Effector CD8-positive, alpha-beta T cell (primary cell): ENCODE data around the gene DOCK11.

ENCODE experiments used
- DNase-seq: peaks from one replicate; lab custom pipeline; 2025; lab: John Stamatoyannopoulos, UW

Gene DOCK11

DNA sequence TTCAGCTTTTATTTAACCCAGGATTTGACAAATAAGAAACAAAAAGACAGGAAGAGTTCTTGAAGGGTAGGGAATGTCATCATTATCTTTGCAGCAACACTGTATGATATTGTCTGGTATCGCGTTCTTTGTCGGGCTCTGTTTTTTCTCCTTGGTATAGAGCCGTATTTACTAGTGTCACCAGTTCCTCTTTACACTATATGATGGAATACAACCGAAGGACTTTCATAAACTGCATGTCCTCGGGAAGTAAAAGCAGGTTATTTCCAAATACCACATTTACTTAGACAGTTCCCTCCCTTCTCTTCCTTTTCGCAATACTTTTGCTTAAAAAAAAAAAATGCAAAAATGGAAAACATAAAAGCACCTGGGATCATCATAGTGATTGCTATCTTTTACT lies 135.2 kb downstream of the DOCK11 start:
- DNase-seq: no peak

DNA sequence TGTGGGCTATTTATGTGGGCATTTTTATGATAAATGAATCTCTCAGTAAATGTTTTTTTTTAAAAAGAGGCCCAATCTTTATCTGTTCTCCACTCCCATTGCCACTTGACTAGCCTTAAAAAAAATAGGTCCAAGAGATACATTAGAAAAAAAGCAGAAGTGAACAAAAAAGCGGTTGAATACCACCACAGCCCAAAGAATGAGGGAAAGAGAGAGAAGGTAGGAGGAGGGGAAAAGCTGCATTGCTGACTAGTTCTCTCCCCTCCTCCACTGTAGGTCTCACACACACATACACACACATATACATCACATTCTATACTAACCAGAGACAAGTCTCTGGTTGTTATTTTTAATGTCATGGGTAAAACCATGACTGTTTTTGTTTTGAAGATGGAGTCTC lies 136.0 kb downstream of the DOCK11 start:
- no peak for DNase-seq

DNA sequence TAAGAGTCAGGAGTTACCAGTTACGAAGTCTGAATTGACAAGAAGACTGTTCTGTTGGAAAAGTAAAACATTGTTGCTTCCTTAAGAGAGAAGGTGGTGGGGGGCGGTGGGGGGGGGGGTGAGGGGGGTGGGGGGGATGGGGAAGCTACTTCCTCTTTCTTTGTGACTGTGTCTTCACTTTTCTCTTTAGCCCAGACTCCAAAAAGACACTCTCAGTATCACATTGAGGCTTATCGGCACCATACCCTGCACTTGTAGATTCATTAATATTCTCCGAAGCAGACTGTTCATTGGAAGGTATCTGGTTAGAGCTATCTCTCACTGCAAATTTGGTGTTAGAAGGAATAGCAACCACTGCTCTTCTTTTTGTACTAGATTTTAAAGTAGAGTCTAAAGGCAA lies 137.2 kb downstream of the DOCK11 start:
- DNase-seq: no peak

DNA sequence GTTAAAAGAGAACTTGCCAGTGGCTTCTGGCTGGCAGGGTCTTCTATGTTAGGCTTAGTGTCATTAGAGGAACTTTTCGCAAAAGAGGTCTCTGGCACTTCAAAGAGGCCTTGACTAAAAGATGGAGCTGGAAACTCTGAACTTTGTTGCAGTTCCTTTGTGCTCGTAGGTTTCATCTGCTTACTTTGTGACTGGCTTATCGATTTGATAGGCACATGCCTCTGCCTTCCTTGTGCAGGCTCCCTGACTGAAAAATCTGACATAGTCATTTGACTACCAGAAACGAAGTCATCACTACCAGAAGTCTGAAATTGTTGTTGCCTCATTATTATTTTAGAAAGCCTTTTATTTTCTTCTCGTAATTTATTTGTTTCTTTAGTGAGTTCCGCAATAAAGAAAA lies 137.9 kb downstream of the DOCK11 start:
- no peak for DNase-seq

DNA sequence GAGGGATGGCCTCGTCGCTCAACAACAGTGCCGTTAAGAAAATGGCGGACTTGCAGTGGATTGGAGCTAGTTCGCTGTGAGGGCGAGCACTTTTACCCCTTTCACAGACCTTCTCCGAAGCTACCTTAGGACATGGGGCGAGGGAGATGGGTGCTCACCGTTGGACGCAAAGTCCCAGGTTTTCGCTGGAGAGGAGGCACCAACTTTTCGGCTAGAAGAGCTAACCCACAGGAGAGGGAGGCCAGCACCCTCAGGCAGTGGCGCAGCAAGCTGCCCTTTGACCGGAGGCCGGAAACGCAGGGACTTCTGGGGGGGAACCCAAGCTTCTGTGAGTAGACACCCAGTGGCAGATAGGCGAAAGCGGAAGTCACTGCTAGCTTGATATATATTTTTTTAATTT lies 138.7 kb downstream of the DOCK11 start:
- no peak for DNase-seq

DNA sequence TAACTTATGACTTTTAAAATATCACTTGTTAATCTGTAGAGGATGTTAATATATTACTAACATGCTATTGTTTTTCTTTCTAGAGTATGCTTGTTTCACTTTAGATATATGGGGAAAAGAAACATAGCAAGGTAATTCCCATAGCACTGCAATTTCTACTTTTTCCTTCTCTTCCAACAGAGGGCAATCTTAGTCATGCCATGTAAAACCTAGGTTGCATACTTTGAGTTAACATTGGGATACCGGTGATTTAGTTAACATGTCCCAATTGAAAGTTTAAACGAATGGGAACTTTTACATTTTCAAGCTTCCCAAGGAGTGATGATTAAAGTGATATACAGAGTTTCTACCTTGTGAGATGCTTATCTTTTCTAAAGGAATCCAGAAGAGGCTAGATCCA lies 142.4 kb downstream of the DOCK11 start:
- no peak for DNase-seq

DNA sequence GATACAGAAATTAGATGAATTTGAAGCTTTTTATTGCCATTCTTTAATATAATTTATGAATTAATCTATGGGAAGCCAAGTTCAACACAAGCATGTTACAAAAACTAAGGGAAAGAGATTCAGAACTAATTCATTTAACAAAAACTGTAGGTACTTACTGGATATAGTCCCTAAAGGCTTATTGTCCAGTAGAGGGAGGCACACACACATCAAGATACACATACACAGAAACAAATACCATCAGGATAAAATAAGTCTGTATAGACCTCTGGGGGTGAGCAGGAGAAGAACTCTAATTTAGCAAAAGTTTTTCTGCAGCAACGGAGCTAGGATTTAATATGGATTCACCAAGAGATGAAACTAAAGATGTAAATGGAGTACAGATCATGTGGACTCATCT lies 148.8 kb downstream of the DOCK11 start:
- DNase-seq: no peak

DNA sequence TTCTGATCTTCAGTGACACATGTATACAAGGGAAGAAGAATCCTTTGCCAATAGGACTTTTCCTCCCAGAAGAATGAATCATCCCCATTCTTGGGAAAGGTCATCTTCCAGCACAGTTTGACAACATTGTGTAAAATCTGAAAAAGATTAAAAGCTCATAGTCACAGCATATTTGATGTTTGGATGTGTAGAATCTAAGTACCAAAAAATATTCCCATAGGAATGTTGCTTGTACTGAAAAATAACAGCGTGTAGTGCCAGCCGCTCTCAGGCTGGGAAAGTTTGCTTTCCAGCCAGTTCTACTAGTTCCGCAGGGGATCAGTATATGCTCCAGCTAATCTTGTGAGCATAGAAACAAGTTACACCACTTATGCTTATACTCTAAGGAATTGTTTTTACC lies 157.1 kb downstream of the DOCK11 start:
- no peak for DNase-seq

DNA sequence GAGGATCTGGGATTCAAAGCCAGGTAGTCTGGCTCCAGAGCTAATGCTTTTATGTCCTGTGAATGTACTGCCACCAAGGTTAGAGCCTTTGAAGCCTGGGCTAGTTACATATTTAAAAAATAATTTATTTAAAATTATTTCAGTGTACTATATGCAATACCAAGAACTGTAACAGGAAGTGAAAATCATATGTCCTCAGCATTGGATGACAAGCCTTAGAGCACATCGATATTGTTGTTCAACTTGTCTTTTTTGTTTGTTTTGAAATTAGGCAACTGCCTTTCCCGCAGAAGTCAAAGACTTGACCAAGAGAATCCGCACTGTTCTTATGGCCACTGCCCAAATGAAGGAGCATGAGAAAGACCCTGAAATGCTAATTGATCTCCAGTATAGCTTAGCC lies 158.7 kb downstream of the DOCK11 start:
- no peak for DNase-seq

DNA sequence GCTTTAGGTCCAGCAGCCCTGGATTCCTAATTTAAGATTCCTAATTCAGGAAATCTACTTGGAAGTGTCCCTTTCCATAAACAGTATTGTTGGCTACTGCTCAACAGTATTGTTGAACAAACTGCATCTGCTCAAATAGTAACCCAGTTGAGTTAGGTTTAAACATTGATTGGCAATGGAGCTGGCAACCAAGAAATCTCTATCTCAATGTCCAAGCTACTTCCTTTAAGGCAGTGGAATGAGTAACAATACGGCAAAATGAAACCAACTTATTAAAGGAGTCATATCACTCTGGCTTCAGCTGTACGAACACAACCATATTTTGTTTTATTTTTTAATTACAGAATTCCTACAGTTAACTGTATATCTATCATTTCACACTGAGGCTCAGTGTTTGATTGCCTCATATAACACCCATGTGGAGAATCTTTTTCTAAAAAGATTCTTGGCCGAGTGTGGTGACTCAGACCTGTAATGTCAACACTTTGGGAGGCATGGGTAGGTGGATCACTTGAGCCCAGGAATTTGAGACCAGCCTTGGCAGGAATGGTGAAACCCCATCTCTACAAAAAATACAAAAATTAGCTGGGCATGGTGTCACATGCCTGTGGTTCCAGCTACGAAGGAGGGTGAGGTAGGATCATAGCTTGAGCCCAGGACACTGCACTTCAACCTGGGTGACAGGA lies 160.1 kb downstream of the DOCK11 start:
- no peak for DNase-seq

DNA sequence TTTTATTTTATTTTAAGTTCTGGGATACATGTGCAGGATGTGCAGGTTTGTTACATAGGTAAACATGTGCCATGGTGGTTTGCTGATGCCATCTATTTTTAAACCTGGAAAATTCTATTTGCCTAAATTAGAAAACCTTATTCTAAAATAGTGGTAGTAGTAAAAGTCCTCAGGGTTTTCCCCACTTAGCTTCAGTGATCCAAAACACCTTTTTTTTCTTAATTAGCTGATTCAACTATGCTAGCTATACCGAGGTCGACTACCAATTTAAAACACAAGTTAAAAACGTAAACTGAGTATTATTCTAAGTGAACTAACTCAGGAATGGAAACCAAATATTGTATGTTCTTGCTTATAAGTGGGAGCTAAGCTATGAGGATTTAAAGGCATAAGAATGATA lies 161.8 kb downstream of the DOCK11 start:
- no peak for DNase-seq

DNA sequence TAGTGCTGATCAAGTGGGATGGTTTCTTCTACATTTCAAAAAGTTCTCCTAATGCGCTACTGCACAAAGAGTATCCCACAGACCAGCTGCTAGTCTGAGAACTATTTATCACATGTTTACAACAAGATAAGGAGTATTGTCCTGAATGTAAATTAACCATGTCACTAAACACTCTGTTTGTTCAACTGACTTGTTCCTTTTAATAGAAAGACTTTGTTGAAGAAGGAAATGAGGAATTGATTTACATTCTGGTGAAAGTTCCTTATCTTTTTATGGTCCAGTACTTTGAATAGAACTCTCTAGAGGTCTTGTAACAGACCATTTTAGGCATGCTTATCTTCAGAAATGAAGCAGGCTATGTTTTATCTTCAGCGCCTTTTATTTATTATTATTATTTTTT lies 164.5 kb downstream of the DOCK11 start:
- no peak for DNase-seq

DNA sequence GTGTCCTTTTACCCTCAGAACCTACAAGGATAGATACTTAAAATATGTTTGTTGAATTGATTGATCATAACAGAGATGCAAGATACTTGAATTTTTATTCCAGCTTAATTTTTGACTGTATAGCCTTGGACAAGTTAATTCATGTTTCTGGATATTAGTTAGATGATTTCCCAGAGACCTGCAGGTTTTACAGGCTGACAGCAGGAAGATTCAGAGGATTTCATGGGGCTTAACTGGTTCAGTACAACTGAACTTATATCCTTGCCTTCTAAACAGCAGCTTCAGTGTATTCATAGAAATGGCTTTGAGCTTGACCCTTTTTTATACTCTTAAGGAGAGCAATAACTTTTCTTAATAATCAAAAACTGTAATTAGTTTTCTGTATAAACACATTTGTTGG lies 169.6 kb downstream of the DOCK11 start:
- DNase-seq: no peak

DNA sequence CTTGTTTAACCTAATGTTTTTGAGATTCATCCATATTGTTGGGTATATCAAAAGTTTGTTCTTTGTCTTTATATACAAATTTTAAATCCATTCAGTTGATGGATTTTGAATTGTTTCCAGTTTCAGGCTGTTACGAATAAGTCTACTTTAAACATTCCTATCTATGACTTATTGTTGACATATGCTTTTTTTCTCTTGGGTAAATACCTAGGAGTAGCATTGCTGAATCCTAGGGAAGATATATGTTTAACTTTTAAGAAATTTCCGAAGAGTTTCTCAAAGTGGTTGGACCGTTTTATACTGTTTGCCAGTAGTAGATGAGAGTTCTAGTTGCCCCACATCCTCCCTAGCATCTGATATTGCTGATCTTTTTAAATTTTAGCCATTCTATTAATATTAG lies 170.9 kb downstream of the DOCK11 start:
- DNase-seq: no peak

DNA sequence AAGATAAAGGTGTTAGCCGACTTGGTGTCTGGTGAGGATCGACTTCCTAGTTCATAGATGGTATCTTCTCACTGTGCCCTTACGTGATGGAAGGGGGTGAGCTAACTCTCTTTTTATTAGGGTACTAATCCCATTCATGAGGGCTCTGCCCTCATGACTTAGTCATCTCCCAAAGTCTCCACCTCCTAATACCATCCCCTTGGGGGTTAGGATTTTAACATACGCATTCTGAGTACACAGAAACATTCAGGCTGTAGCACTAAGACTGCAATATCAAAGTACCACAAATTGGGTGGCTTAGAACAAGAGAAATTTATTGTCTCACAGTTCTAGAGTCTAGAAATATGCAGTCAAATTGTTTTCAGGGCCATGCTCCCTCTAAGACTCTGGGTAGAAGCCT lies 173.8 kb downstream of the DOCK11 start:
- no peak for DNase-seq

DNA sequence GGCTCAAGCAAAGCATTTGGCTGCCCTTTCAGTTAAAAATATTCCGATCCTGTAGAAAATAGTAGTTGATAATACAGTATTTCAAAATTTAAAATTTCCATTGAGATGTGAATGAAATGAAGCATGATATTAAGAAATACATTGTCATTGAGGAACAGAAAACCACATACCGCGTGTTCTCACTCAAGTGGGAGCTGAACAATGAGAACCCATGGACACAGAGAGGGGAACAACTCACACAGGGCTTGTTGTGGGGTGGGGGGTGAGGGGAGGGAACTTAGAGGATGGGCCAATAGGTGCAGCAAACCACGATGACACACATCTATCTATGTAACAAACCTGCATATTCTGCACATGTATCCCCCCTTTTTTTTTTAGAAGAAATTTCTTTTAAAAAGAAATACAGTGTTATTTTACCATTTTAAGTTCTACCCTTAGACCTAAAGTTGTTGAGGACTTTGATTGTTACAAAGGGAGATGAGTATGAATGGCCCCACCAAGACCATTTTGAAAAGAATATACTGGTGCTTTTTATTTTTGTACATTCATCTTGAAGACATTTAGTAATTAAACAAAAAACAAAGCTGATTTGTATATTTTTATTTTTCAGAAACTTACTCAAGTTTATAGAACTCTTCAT lies 179.8 kb downstream of the DOCK11 start:
- no peak for DNase-seq

DNA sequence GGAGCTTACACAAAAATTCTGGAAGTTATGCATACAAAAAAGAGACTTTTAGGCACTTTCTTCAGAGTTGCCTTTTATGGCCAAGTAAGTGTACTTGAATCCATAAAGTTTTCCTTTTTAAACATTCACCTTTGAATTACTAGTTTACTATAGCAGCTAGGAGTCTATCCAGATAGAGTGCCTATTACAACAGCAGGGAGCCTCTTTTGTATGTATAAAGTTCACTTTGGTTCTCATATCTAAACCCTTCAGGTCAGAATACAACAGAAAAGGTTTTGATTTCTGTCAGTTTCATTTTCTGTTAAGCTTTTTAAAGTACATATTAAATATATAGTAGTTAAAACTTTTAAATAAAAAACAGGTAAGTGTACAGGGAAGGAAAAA lies 180.3 kb downstream of the DOCK11 start:
- no peak for DNase-seq

DNA sequence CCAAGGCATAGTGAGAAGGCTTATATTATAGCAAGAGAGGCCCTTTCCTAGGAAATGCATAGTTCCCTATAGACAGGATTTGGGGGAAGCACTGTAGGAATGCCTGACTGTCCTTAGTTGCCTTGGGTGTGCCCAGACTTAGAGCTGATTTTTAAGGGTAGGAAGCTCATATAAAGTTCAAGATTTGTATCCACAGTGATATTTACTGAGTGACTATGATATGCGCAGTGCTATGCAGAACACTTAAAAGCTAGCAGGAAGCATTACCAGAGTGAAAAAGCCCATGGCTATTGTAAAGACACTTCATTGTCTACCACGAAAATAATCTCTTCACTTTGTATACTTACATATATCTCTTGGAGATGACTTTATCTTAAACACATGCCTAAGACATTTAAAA lies 181.7 kb downstream of the DOCK11 start:
- DNase-seq: no peak

DNA sequence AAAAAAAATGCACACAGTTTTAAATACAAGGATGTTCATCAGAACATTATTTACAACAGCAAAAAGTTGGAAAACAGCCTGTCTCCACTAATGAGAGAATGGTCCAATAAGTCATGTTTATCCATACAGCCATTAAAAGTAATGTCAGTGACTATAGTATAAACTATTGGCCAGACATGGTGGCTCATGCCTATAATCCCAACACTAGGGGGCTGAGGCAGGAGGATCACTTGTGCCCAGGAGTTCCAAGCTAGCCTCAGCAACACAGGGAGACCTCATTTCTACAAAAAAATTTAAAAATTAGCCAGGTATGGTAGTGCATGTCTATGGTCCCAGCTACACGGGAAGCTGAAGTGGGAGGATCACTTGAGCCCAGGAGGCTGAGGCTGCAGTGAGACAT lies 183.7 kb downstream of the DOCK11 start:
- DNase-seq: no peak

DNA sequence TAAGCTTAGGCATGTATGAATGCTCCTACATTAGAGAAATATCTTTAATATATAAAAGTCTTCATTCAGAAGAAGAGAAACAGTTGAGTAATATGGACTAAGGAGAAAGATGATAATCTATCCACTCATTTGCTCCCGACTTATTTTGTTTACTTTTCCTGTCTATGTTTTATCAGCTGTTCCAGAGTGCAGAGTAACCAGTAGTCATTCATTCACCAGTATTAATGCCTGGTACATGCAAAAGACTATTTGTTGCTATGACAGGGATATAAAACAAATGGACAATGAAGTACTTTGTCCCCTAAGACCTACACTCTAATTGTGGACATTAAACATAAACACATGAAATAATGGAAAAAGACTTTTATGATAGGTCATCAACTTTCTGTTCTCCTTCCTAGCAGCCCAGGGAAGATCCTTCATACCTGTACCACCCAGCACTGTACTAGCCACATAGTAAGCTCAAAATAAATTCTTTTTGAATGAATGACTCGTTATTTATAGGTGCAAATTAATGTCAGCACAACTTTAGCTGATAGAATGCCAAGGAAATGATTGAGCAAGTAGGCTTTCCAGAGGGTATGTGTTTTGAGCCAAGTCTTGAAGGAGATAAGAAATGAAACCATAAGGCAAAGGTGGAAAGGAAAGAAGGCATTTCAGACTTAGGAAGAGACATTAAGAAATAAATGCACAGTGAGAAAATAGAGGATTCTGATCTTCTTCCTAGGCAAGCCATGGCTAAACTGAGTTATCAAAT lies 186.8 kb downstream of the DOCK11 start:
- DNase-seq: no peak

DNA sequence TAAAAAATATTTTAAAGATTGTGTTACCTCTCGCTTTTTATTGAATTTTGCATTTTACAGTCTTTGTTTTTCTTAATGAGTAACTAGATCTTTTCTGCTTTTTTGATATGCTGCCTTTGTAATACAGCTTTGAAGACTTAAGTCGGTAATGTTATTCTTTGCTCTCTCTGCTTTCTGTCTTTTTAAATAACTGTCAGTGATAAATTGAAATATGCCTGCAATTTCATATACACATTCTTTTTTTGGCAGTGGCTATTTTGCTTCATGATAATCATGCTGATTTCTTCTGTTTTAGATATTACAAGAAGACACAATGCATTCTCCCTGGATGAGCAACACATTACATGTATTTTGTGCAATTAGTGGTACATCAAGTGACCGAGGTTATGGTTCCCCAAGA lies 189.8 kb downstream of the DOCK11 start:
- no peak for DNase-seq

DNA sequence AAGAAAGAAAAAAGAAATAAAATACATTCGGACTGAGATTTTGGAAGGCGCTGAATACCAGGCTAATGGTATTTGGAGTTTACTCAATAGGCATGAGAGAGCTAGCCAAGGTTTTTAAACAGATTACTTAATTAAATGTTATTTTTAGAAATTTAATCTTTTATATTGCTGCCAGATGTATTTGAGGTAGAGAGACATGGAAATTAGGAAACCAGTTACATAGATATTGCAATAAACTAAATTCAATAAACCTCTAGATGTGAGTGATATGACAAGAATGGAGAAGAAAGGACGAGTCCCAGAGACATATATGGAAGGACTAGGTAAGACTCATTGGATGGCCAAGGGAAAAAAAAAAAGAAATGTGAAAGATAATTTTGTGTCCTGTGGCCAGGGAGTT lies 193.3 kb downstream of the DOCK11 start:
- no peak for DNase-seq

DNA sequence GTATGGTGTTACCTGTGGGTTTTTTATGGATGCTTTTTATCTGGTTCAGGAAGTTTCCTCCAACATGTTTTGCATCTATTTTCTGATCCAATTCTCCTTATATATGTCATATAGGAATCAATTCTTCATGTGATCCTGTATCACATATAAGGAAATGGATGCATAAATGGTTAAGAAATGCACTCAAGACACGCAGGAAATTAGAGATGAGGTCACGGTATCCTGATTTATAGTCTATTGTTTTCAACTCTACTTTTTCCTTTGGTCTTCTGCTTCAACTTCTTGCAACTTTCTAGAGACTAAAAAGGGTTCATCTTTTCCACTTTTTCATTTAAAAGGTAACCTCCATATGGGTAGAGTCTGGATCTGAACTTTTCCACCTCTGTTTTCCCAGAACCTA lies 198.2 kb downstream of the DOCK11 start:
- no peak for DNase-seq
